Esophagus (tissue), 2 donors: ENCODE data around the gene PARD3B. TPM values are rescaled to one million over a fixed set of nuclear protein-coding genes. Genes with fewer than 3 reads are reported as not detected.

Experiments
- H3K27ac ChIP-seq, 2 donors: one replicate each; pipeline ENCODE4 v1.5.1; 2013; ENCODE audit warnings: low read depth in 2 of 2, mild to moderate bottlenecking in 2 of 2, inconsistent platforms in 1 of 2, low read length in 1 of 2, moderate library complexity in 1 of 2
- H3K27me3 ChIP-seq, 2 donors: one replicate each; pipeline ENCODE4 v1.6.1; 2013; ENCODE audit warnings: low read length in 2 of 2, control low read depth in 1 of 2, mild to moderate bottlenecking in 1 of 2; ENCODE audit not compliant: insufficient read depth in 2 of 2, control insufficient read depth in 1 of 2
- H3K36me3 ChIP-seq, 2 donors: one replicate each; pipeline ENCODE4 v1.6.1; 2013; ENCODE audit warnings: low read length in 1 of 2; ENCODE audit not compliant: control insufficient read depth in 2 of 2, insufficient read depth in 2 of 2
- H3K4me1 ChIP-seq, 2 donors: one replicate each; pipeline ENCODE4 v1.6.1; 2013; ENCODE audit warnings: low read length in 1 of 2; ENCODE audit not compliant: control insufficient read depth in 2 of 2, insufficient read depth in 2 of 2
- H3K4me3 ChIP-seq, 2 donors: one replicate each; pipeline ENCODE4 v1.5.1; 2013; ENCODE audit warnings: low read length in 2 of 2, mild to moderate bottlenecking in 2 of 2, low read depth in 1 of 2, moderate library complexity in 1 of 2
- H3K9me3 ChIP-seq, 2 donors: one replicate each; pipeline ENCODE4 v1.6.1; 2013; ENCODE audit warnings: mild to moderate bottlenecking in 2 of 2, low read depth in 1 of 2, low read length in 1 of 2, moderate library complexity in 1 of 2; ENCODE audit not compliant: control insufficient read depth in 2 of 2, insufficient read depth in 1 of 2
- WGBS, 2 donors: extraction: QIAGEN DNeasy Blood & Tissue Kit; methylation state at CpG; one replicate each; pipeline ENCODE4 v1.1.7; 2013; 5-methylcytosine and 5-hydroxymethylcytosine counted together
- polyA plus RNA-seq, 2 donors: library from polyadenylated mRNA; stranded (reverse); fragments of 200-250 nt; gene quantifications; one replicate each; pipeline ENCODE4 v1.2.3, GENCODE V29; 2013
- donor health status: healthy with polysubstance abuse.
- donor health status: Bipolar disorder and iron deficiency.

PARD3B gene
- polyA plus RNA-seq, 2 donors: 1.2 to 1.3 TPM

- no peaks in the 10 kb centered on the region for H3K36me3 ChIP-seq
- H3K27me3 ChIP-seq: no peaks in the 10 kb centered on the region
- no peak overlapping the region for H3K27ac ChIP-seq
- H3K9me3 ChIP-seq: peaks cover 0 to 3% of the 10 kb centered on the region in 2 donors
- no peak overlapping the region for H3K4me3 ChIP-seq
- WGBS, 2 donors: 72 to 78% methylated on average over 3 of the region's 3 CpGs
- no peaks in the 10 kb centered on the region for H3K4me1 ChIP-seq
Observed at GRCh38 chr2:204948024-204948763, 402.9 kb downstream of the PARD3B start.

DNA sequence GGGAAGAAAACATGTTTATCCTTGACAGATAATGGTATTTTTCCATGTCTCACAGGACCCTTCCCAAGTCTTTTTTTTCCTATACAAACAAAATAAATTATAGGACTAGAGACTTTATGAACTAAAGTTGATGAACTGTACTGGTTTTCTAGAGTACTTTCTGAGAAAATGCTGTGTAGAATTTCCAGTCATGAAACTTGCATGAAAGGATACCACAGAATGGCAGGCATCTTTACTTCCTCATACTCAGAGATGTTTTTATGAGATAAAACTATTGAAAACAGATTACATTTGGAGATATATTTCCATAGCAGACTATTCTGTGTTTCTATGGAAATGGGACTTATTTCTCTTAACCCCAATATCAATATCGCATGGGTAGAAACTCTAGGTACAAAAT, 403.5 kb downstream of the PARD3B start:
- H3K27me3 ChIP-seq: no peaks in the 10 kb centered on the region
- H3K4me1 ChIP-seq: no peaks in the 10 kb centered on the region
- H3K4me3 ChIP-seq: no peak overlapping the region
- H3K36me3 ChIP-seq: no peaks in the 10 kb centered on the region
- no peak overlapping the region for H3K27ac ChIP-seq
- WGBS, 2 donors: 91 to 94% methylated on average over 1 of the region's 1 CpG
- H3K9me3 ChIP-seq: peaks cover 0 to 3% of the 10 kb centered on the region in 2 donors

- H3K4me3 ChIP-seq: no peak overlapping the region
- no peaks in the 10 kb centered on the region for H3K4me1 ChIP-seq
- H3K27ac ChIP-seq: no peak overlapping the region
- H3K9me3 ChIP-seq: no peaks in the 10 kb centered on the region
- 97% methylated on average over 2 of the region's 2 CpGs for WGBS, 2 donors
- H3K27me3 ChIP-seq: no peaks in the 10 kb centered on the region
- no peaks in the 10 kb centered on the region for H3K36me3 ChIP-seq
Observed at GRCh38 chr2:204950695-204951346, 405.5 kb downstream of the PARD3B start.

DNA sequence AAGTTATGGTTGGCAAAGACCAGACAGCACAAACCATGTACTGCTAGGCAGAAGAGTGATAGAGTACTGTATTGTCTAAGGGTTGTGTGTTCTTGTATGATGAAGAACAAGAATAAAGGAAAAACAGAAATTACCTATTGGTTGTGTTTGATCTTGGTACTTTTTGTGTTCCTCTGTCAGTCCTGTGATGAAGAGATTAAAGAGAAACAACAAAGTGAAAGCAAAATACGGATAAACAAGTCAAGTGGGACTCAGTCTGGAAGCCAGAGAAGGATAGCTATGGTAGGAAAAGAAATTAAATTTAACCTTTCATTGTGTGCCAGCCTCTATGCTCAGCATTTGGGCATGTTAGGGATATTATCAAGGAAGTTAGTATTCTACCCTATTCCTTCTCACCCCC, 413.1 kb downstream of the PARD3B start:
- H3K4me3 ChIP-seq: no peak overlapping the region
- no peaks in the 10 kb centered on the region for H3K36me3 ChIP-seq
- no peaks in the 10 kb centered on the region for H3K9me3 ChIP-seq
- no peaks in the 10 kb centered on the region for H3K4me1 ChIP-seq
- 61 to 76% methylated on average over 1 of the region's 1 CpG for WGBS, 2 donors
- no peak overlapping the region for H3K27ac ChIP-seq
- no peaks in the 10 kb centered on the region for H3K27me3 ChIP-seq

GRCh38 chr2:204964414-204964813, 419.1 kb downstream of the PARD3B start:
- H3K36me3 ChIP-seq: no peaks in the 10 kb centered on the region
- no peaks in the 10 kb centered on the region for H3K27me3 ChIP-seq
- no peak overlapping the region for H3K27ac ChIP-seq
- WGBS, 2 donors: 97 to 98% methylated on average over 3 of the region's 3 CpGs
- no peaks in the 10 kb centered on the region for H3K4me1 ChIP-seq
- H3K4me3 ChIP-seq: no peak overlapping the region
- no peaks in the 10 kb centered on the region for H3K9me3 ChIP-seq

- H3K36me3 ChIP-seq: no peaks in the 10 kb centered on the region
- H3K27ac ChIP-seq: no peak overlapping the region
- no peak overlapping the region for H3K4me3 ChIP-seq
- WGBS, 2 donors: 77 to 86% methylated on average over 5 of the region's 5 CpGs
- H3K27me3 ChIP-seq: no peaks in the 10 kb centered on the region
- H3K4me1 ChIP-seq: no peaks in the 10 kb centered on the region
- H3K9me3 ChIP-seq: no peaks in the 10 kb centered on the region
Observed at GRCh38 chr2:204966245-204966644, 421.0 kb downstream of the PARD3B start.

- Histone ChIP-seq H3K36me3 (no peaks in the 10 kb centered on the region), H3K9me3 (no peaks in the 10 kb centered on the region), H3K27me3 (no peaks in the 10 kb centered on the region), H3K4me3 (no peak overlapping the region), H3K27ac (no peak overlapping the region), H3K4me1 (no peaks in the 10 kb centered on the region)
- 64 to 66% methylated on average over 7 of the region's 7 CpGs for WGBS, 2 donors
Observed at GRCh38 chr2:204967199-204967960, 422.1 kb downstream of the PARD3B start.

GRCh38 chr2:204971206-204971907, 426.1 kb downstream of the PARD3B start:
- Histone ChIP-seq H3K4me3 (no peak overlapping the region), H3K4me1 (no peaks in the 10 kb centered on the region), H3K9me3 (no peaks in the 10 kb centered on the region), H3K36me3 (no peaks in the 10 kb centered on the region), H3K27ac (no peak overlapping the region), H3K27me3 (no peaks in the 10 kb centered on the region)
- WGBS, 2 donors: 67 to 77% methylated on average over 2 of the region's 2 CpGs

- Histone ChIP-seq H3K27me3 (no peaks in the 10 kb centered on the region), H3K27ac (no peak overlapping the region), H3K4me1 (no peaks in the 10 kb centered on the region), H3K9me3 (no peaks in the 10 kb centered on the region), H3K36me3 (no peaks in the 10 kb centered on the region), H3K4me3 (no peak overlapping the region)
Observed at GRCh38 chr2:204972161-204972560, 426.9 kb downstream of the PARD3B start.
